HG02970 (cell line): ENCODE results near the gene RAB3C.
"Not testable (repeated sequence)": the region's sequence is repeated elsewhere in the genome, so short reads cannot be mapped to it uniquely, and the experiment has no call there.

Source experiments
- ATAC-seq: cut with Tn5 transposase; IDR thresholded peaks from one replicate; pipeline ENCODE4 v1.9.1; 2021; ENCODE audit warnings: mild to moderate bottlenecking, moderate library complexity, moderate number of reproducible peaks; ENCODE audit not compliant: unreplicated experiment, low FRiP score

Gene RAB3C

DNA sequence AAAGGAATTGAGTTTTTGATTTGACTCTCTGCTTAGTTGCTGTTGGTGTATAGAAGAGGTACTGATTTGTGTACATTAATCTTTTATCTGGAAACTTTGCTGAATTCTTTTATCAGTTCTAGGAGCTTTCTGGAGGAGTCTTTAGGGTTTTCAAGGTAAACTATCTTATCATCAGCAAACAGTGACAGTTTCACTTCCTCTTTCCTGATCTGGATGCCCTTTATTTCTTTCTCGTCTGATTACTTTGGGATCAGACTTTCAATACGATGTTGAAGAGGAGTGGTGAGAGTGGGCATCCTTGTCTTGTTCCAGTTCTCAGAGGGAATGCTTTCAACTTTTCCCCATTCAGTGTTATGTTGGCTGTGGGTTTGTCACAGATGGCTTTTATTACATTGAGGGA, 17.7 kb downstream of the RAB3C start:
- ATAC-seq = not testable (repeated sequence)

DNA sequence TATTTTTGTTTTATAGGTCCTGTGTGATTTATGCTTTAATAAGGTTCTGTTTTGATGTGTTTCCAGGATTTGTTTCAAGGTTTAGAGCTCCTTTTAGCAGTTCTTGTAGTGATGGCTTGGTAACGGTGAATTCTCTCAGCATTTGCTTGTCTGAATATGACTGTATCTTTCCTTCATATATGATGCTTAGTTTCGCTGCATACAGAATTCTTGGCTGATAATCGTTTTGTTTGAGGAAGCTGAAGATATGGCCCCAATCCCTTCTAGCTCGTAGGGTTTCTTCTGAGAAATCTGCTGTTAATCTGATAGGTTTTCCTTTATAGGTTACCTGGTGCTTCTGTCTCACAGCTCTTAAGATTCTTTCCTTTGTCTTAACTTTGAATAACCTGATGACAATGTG, 20.0 kb downstream of the RAB3C start:
- ATAC-seq = not testable (repeated sequence)

DNA sequence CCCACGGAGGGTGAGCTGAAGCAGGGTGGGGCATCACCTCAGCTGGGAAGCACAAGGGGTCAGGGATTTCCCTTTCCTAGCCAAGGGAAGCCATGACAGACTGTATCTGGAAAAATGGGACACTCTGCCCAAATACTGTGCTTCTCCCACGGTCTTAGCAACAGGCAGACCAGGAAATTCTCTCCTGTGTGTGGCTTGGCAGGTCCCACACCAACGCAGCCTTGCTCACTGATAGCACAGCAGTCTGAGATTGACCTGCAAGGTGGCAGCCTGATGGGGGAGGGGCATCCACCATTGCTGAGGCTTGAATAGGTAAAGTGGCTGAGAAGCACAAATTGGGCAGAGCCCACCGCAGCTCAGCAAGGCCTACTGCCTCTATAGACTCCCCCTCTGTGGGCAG, 23.2 kb downstream of the RAB3C start:
- no peak for ATAC-seq

DNA sequence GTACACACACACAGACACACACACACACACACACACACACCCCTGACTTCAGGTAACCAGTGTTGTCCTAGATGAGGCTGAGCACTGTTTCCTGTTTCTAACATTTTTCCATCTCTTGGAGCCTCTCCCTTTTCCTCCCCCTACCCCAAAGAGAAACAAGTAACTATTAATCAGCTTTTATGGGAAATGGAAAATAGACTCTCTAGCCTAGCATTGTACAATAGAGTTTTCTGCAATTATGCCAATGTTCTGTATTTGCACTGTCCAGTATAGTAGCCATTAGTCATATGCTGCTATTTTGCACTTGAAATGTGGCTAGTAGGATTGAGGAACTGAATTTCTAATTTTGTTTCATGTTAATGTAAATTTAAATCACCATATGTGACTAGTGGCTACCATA, 33.1 kb downstream of the RAB3C start:
- no peak for ATAC-seq

DNA sequence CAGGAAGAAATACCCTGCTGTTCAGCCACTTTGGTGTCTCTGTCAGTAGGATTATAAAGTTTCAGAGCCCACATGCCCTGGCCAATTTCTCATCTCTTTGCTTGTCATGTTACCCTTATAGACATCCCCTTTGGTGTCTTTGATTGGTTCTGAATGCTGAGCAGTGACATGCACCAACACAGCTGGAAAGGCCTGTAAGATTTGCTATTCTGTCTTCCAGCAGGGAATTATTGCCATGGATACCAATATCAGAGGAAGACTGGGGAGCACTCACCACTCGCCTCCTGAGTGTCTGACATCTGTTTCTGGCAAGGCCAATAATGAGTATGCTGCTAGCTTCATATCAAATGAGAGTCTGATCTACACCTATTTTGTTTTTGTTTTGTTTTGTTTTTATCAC, 34.4 kb downstream of the RAB3C start:
- ATAC-seq = no peak

DNA sequence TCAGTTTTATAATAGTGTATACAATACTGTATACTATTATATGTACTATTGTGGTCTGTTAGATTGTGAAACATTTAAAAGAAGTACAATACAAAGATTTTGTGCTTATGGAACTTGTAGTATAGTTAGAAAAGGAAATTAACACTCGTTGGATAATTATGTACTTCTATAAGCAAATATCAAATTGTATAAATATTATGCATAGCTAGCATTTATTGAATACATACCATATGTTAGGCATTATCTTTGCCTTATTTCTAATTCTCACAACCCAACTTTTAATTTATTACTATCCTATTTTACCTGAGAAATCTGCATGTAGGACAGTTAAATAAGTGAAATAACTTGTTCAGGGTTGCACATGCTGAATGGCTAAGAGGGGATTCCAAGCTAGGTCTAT, 37.5 kb downstream of the RAB3C start:
- ATAC-seq = no peak

DNA sequence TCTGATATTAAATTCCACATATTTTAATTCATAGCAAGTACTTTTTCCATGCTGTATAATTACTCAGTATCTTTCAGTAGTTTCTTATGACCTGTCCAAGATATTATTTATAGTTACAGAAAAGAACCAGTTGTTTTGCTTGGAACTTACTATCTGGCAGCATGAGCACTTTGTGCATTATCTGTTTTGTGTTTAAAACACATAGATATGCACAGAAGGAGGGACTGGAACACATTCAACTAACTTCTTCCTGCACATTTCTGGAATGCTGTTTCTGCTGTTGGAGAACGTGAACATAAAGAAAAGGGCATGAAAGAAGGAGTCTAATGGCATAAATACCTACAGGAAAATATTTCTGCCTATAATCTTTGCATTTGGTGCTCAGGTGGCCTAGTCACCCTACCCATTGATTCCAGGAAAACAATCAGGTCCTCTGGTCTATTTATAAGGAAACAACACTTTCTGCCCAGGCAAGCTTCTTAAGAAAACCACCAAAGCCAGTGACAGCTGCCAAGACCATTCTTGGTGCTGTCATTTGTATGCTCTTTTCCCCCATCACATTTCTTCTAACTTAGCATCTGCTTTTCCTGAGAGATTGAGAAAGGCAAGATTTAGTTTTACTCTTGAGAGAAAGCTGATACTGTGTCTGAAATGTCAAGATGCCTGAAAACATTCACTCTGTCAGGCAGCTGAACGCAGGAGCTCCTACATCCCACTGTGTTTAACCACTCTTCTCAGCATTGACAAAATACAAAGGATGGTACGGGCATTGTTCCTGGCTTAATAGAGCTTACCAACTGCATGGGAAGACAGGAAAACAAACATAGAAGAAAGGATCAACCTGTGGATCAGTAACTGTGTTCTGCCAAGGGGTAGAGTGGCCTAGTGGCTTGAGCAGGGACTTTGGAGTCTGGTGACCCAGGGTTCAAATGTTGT, 40.3 kb downstream of the RAB3C start:
- no peak for ATAC-seq

DNA sequence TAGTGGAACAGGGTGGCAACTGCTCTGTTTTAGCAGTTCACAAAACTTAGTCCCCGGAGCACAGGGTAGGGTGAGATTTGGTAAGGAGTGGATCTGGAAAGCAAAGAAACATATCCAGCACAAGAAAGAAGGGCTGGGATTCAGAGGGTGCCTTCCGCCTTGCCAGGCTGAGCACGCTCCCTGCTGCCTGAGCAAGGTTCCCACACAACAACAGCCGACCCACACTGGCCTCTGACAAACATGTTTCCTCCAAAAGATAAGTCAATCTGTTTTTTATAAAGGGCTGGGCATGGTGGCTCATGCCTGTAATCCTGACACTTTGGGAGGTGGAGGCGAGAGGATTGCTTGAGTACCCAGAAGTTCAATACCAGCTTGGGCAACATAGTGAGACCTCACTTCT, 45.8 kb downstream of the RAB3C start:
- ATAC-seq = no peak

DNA sequence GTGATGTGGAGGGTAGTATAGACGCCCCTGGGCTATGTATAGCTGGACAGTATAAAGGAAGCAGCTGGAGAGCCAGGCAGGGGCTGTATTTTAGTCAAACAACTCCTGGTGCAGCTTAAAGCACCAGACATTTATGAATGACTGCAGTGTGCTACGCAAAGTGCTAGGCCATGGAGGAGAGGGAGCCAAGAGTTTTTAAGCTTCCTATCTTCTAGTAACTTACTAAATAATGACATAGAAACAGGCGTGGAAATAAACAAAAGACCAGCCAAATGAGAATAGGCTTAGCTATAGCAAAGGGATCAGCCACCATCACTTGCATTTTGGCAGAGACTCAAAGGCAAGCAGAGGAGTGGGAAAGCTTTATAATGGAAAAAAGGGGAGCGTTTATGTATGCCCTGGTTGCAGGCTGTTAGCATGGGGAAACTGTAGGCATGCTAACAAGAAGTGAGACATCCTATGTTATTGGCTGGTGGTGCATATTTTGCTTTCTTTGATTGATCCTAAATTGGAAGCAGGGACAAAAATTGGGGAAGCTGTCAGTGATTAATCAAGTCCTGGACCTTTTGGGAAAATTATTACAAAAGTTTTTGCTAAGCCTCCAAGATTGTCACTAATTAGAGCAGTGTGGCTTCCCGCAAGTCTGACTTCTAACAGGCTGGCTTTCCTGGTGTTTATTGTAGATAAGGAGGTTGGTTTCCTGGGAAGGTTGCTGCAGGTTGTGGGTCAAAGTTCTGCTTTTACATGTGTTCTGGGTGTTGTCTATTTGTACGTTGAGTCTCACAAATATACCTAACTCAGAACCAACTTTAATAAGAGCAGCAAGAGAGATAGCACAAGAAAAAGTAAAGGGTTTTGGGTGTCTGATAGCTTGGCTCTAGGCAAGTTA, 46.6 kb downstream of the RAB3C start:
- no peak for ATAC-seq

DNA sequence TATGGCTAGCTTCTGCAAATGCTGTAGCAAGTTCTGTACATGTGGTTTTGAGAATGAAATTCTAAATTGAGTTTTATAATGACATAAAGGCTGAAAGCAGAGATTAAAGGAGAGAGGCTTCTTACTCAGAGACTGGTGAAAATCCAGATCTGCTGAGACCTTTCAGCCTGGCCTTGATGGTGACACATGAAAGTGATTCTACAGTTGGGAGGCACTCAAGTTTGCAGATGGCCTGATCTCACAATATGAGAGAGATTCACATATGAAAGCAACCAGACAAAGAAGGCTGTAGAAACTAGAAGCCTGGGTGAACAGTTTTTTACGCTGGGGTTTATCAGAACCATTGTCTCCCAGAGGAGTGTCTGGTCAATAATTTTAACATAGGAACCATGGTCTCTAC, 49.0 kb downstream of the RAB3C start:
- ATAC-seq = no peak

DNA sequence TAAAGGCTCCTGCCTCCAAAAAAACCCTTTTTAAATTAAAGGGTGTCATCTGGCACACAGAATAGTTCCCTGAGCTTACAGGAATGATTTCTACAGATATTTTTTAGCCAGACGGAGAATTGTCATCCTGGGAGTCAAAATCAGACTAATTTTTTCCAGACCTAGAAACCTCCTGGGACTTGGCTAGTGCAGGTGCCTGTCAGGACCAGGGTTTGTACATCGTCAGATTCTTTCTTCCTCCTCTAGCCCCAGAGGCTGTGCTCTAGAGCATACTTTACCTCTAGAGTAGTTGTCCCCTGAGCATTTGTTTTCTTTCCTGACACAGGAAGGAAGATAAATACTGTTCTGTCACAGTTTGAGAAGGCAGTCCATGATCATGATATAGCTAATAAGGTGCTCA, 52.5 kb downstream of the RAB3C start:
- no peak for ATAC-seq

DNA sequence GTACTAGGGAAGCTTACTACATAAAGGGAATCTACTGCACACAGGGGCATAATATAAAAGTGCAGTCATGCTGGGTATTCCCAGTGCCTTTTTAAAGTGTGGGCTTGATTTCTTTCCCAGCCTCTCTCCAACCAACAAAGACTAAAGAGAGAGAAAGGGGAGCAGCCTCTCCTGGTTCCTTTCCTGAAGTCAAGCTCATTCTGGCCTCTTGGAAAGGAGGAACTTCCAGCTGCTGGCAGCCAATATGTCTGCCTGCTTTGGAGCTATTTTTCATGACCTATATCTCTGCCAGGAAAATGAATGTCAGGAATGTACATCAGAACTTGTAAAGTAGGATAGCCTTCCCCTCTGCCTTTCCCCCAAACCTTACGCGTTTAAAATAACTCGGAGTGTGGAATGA, 57.1 kb downstream of the RAB3C start:
- no peak for ATAC-seq

DNA sequence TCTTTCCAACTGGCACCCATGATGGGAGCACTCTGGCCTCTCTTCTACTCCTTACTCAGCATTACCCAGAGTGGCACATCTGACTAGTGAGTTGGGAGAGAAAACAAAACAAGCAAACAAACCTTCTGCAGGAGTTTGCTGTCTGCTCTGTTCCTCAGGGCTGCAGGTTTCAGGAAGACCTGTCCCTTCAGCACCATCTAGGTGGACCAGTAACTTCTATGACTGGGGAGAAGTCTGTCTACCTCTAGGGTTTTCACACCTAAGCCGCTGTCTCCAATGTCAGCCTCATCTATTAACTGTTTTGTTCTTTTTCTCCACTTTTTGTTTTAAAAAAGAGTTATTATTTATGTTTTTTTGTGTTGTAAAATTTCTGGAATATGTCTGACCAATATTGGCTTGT, 58.7 kb downstream of the RAB3C start:
- ATAC-seq = no peak

DNA sequence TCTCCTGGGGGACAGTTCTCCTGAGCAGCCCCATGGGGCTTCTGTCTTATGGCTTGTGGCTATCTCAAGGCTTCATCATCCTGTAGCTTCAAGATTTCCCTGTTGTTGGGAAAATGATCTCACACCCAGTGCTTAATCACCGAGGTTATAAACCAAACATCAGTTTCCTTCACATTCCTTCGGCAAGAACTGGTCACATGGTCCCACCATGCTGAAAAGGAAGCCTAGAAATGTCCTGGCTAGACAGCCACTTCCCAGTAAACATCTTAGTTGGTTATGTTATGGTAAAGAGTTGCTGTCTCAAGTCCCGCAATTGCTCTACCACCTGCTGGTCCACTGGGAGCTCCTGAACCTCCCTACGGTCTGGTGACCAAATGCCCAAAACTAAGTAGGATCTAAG, 66.0 kb downstream of the RAB3C start:
- no peak for ATAC-seq

DNA sequence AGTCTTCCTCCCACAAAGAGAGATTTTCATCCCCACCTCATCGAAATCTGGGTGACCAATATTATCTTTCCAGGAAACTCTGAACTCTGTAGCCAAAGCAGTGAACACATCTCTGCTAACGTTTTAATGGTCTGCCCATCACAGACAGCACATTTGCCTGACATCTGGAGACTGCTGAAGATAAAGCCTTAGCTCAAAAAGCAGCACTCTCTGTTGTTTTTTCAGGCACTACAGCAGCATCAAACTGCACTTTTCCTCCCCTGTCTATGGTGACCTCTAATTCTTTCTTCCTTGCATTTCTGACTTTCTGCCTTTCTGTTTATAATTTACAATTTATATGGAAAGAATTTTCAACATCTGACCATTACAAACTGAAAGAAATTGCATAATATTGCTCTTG, 66.8 kb downstream of the RAB3C start:
- no peak for ATAC-seq

DNA sequence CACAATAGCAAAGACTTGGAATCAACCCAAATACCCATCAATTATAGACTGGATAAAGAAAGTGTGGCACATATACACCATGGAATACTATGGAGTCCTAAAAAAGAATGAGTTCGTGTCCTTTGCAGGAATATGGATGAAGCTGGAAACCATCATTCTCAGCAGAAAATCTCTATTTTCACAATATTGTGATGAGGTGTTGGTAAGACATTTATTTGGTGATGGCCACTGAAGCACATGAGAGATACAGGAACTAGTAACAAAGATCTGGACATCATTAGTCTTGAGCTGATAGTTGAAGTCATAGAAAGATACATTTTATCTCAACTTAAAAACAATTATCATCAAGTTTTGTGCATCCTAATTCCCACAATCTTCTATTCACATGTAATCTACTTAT, 70.6 kb downstream of the RAB3C start:
- no peak for ATAC-seq

DNA sequence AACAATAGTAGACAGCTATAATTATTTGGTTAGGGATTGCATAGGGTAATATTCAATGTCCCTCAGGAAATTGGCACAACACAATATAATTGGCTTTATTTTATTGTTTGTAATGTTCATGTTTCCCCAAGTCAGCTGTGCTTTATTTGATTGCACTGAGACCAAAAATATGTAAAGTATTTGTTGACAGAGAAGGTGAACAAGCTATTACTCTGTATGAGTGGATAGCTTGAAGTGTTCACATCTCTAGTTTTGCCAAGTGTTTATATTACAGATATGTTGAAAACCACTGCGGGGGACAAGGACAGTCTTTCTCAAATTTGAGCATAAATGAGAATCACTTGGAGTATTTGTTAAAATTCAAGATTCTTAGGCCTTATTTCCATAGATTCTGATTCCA, 83.3 kb downstream of the RAB3C start:
- no peak for ATAC-seq

DNA sequence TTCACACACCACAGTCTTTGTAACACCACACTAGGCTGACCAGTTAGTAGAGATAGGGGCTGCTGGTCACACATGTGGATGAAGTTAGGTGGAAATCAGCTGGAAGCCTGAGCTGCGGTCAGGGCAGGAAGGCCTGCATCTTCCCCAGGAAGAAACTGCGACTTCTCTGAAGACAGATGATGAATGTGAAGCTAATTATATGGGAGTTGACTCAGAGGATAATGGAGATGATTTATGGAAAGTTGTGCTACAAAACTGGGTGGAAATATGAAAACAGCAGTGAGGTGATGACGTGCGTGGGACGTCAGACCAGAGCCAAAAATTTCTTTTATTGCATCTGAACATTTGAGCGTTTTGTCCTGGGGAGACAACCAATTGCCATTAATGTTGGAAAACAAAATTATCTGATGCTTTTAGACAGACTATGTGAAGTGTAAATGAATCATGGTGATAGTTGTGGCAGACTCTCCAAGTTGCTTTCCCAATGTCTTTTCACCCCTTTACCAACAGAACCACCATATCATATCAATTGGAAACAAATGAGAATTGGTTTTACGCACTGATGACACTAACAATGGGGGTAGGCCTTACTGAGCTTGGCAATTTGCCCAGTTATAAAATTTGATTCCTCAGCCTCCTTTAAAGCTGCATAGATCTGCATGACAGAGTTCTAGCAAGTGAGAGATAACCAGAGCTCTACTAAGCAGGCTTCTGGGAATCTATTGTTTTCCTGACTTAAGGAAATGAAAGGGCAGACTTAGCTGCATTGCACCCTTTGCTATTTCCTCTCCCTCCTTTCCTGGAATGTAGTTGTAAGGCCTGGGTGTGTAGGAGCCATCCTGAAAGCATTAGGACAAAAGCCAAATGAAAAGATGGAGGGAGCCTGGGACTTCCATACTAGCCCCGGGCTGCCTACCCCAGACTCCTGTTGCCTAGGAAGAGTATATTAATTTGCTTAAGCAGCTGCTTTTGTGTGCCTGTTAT, 84.0 kb downstream of the RAB3C start:
- no peak for ATAC-seq

DNA sequence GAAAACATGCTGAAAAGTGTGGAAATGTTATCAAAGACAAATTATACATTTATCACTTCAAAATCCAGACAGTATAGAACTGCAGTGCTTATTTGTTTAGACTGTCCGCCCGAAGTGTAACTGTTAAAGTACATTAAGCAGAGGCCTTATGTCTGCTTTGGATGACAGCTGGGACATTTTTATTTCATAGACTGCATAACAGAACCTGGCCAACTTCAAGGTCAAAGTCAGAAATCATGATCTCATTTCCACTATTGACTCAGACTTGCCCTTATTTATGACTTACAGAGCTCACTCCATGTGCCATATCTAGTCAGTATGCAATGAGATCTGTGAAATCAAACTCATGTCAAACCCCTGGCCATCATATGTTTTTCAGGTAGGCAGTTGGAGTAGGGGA, 87.7 kb downstream of the RAB3C start:
- no peak for ATAC-seq

DNA sequence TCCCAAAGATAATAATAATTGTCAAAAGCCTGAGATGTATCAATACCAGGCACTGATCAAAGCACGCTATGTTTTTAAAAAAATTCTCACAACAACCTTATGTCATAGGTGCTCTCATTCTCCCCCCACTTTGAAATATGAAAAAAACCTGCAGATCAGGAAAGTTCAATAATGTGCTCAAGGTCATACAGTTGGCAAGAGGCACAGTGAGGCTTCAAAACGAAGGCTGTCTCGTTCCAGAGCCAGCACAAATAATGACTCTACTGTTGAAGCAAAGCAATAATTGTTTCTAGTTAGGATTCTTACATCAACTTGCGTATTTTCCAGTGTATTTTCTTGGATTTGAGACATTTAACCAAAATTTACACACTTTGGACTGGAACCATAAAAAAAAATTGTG, 88.3 kb downstream of the RAB3C start:
- no peak for ATAC-seq
